ENCODE measurements around the gene EXOSC9. TPM values are rescaled to one million over a fixed set of nuclear protein-coding genes. Genes with fewer than 3 reads are reported as not detected.

EXOSC9 gene
- total and polyA plus RNA-seq, 2 of the 8 experiments (the other 6 are each of a cell fraction or from before 2014, with no cell fraction given) = 33.2 to 54.9 TPM

DNA sequence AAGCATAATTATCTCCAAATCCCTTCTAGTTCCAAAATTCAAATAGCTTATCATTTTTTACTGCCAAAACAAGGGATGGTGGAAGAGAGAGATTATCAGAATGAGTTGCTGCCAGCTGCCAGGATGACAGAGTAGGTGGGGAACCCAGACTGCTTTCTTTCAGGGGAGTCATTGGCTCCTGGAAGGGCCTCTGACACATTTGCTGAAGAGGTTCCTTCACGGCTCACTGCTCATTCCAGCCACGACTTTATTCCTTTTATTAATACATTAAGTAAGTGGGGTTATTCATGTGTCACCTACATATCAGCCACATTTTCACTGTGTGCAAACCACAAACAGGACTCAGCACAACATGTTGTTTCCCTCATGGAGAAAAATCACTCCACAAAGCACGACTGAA is 23.5 kb upstream of the EXOSC9 start (continued):
- TF ChIP-seq, protein P1, sequence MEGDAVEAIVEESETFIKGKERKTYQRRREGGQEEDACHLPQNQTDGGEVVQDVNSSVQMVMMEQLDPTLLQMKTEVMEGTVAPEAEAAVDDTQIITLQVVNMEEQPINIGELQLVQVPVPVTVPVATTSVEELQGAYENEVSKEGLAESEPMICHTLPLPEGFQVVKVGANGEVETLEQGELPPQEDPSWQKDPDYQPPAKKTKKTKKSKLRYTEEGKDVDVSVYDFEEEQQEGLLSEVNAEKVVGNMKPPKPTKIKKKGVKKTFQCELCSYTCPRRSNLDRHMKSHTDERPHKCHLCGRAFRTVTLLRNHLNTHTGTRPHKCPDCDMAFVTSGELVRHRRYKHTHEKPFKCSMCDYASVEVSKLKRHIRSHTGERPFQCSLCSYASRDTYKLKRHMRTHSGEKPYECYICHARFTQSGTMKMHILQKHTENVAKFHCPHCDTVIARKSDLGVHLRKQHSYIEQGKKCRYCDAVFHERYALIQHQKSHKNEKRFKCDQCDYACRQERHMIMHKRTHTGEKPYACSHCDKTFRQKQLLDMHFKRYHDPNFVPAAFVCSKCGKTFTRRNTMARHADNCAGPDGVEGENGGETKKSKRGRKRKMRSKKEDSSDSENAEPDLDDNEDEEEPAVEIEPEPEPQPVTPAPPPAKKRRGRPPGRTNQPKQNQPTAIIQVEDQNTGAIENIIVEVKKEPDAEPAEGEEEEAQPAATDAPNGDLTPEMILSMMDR (IDR thresholded peaks at IDR 0.05; ENCODE audit: control extremely low read depth in 1 of 3, insufficient read depth in 1 of 3, low read depth in 1 of 3, low read length in 3 of 3) = no peak
- TF ChIP-seq TAF7 (optimal IDR thresholded peaks at IDR 0.05; ENCODE audit: borderline replicate concordance, low read depth, low read length) (no peak), KDM5A (IDR thresholded peaks at IDR 0.05; ENCODE audit: low read length) (no peak), EGR1 (IDR thresholded peaks at IDR 0.05; ENCODE audit: borderline replicate concordance, low read depth, low read length) (no peak), FOSL1 (IDR thresholded peaks at IDR 0.05; ENCODE audit: insufficient read depth, low read depth, low read length) (no peak), HDAC6 (IDR thresholded peaks at IDR 0.05; ENCODE audit: low read depth, low read length) (no peak), CBX8 (IDR thresholded peaks at IDR 0.05; ENCODE audit: borderline replicate concordance, low read depth, low read length) (no peak), CREB1 (IDR thresholded peaks at IDR 0.05) (no peak), BRCA1 (IDR thresholded peaks at IDR 0.05; ENCODE audit: low read depth, low read length) (no peak)
- TF ChIP-seq, protein P2, sequence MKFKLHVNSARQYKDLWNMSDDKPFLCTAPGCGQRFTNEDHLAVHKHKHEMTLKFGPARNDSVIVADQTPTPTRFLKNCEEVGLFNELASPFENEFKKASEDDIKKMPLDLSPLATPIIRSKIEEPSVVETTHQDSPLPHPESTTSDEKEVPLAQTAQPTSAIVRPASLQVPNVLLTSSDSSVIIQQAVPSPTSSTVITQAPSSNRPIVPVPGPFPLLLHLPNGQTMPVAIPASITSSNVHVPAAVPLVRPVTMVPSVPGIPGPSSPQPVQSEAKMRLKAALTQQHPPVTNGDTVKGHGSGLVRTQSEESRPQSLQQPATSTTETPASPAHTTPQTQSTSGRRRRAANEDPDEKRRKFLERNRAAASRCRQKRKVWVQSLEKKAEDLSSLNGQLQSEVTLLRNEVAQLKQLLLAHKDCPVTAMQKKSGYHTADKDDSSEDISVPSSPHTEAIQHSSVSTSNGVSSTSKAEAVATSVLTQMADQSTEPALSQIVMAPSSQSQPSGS (IDR thresholded peaks at IDR 0.05; ENCODE audit: low read length) = no peak

Data from H1 (cell line).